GM03348 (cell line): Measurements from ENCODE around the gene SDC4.
A peak's percentile ranks its signal among the peaks of the same experiment; 100 is the strongest.

Experiments used
- DNase-seq: peaks from one replicate; pipeline ENCODE4 v3.0.0; 2012; ENCODE audit warnings: low spot score

Gene SDC4, protein sequence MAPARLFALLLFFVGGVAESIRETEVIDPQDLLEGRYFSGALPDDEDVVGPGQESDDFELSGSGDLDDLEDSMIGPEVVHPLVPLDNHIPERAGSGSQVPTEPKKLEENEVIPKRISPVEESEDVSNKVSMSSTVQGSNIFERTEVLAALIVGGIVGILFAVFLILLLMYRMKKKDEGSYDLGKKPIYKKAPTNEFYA

DNA sequence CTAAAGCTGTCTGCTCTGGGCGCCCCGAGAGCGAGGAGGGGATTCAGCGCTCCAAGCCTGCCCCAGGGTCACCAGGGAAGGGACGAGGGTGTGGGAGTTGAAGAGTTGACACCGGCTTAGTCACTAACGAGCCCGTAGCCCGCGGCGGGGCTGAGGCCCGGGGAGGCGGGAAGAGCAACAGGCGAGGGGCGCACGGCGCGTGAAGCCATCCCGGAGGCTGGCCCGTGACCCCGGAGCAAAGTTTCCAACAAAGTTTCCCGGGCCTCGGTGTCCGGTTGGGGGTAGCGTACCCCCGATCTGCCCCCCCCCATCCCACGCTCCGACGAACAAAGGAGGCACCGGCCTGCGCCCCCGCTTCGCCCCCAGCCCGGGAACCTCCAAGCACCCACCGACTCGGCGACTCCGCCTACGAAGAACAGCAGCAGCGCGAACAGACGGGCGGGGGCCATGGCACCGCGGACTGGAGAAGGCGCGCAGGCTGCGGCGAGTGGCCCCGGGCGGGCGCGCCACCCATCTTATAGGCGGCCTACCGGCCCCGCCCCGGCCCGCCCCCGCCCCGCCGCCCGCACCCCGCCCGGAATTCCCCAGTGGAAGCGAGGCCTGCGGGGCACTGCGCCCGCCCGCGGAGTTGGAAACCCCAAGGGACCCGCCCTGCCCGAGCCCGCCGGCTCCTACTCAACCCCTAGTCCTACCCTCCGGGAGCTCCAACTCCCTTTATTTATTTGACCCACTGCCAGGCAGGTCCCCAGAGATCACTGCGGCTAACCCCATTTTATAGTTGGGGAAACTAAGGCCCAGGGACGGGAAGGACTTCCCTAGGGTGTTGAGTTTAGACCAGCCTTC is at the start of gene SDC4:
TSS of gene SDC4 (minus strand) at position 489 of the 843 bp plus-strand sequence. CDS start at position 449, 40 bp downstream.
- DNase-seq = peak; percentile 94

DNA sequence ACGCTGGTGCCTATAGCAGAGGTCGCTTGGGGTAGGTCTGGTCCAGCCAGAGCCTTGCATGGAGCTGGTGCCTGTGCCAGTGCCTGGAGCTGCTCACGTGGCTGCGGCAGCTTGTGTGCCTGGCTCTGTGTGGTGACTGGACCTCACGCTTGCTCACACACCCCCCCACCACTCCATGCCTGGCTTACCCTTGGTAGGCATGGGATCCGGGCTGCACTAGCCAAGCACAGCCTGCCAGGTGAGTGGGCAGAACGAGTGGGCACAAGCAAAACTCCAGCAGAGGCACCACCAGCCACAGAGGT is 46.8 kb upstream of the SDC4 start:
- DNase-seq = no peak

DNA sequence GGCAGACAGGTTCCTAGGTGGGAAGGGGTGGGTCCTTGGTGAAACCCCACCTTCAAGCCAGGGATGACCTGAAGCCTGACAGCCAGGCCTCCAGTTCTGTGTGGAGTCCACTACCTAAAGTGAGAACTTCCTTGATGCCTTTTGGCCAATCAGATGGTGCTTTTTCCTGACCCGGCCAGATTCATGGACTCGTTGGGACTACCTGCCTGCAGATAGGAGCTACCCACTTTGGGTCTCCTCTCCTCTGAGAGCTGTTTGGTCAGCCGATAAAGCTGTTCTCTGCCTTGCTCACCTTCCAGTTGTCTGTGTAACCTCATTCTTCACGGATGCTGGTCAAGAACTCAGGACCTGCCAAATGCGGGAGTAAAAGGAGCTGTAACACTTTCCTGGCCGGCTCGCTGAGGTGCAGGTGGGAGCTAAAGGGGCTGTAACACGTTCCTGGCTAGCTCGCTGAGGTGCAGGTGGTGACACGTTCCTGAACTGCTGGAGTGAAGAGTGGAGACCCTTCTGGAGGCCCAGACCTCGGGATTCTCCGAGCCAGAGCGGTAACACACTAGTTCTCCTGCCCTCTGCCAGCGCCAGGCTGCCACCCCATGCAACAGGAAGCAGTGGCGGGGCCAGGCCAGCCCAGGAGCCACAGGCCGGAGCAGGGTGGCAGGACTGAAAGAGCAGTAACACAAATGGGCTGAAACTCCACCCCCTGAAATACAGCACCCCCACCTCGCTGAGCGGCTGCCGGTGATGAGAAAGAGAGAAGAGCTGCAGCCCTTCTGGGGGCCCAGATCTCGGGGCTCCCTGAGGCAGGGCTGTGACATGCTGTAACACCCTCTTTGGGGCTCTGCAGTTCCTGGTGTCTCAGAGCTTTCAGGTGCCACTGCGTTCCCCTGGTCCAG is 46.2 kb upstream of the SDC4 start:
- DNase-seq = no peak

DNA sequence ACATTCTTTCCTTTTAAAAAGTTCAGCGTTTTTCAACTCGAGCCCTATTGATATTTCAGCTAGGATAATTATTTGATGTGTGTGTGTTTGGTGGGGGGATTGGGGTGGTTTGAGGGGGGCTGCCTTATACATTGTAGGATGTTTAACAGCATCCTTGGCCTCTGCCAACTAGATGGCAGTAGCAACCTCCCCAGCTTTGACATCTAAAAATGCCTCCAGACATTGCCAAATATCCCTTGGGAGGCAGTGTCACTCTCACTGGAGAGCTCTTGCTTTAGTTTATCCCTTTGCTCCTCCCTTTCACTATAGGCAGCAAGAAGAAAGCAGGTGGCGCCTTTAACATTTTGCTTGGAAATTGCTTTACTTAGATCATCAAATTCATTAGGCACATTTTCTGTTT is 44.5 kb upstream of the SDC4 start:
- no peak for DNase-seq

DNA sequence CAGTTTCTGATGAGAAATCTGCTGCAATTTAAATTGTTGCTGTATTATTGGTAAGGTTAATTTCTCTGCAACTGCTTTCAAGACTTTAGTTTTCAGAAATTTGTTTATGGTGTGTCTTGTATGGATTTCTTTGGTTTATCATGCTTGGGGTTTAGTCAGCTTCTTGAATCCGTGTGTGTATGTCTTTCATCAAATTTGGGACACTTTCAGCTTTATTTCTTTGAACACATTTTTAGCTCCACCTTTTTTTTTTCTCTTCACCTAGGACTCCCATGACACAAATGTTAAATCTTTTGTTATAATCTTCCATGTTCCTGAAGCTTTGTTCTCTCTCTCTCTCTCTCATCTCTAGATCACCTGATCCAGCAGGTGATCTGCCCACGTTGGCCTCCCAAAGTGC is 43.3 kb upstream of the SDC4 start:
- DNase-seq = no peak

DNA sequence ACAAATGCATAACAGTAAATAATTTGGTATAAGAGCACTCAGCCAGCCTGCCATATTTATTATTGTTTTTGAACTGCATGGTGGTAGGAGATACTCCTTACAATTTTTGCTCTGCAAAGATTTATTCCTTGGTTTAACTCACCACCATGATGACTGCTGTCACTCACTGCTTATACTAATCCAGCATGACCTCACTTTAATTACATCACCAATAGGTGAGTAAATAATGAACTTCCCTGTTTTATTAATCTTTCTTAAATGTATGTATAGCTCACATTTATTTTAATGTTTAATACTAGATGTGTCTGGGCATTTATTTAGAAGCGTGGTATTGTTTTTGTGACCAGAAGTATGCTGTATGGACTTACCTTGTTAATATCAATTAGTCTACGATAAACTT is 42.7 kb upstream of the SDC4 start:
- no peak for DNase-seq

DNA sequence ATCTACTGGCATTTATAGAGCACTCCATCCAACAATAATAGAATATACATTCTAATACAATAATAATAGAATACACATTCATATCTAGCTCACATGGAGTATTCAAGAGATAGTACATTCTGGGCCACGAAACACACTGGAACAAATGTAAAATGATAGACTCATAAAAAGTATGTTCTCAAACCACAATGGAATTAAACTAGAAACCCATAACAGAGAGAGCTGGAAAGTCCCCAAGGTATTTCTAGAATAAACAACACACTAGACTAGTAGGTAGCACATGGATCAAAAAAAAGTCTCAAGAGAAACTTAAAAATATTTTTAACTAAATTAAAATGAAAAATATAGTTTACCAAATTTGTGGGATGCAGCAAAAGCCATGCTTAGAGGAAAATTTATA is 39.0 kb upstream of the SDC4 start:
- DNase-seq = no peak

DNA sequence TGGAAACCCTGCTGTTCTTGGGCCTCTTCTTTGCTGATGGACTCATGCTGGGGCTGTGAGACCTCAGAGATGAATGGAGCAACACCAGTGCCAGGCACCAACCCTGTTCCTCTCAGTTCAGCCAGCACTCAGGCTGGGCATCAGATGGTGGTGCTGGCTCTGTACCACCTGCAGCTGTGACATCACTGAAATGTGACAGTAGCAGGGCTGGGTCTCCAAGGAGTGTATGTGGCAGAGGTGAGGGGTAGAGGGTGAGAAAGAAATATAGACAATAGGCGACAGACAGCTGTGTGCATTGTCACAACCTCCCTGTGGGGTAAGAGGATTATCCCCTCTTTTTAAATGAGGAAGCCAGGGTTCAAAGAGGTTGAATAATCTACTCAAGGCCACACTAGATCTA is 30.0 kb upstream of the SDC4 start, which contains the start of gene TP53TG5:
TSS of gene TP53TG5 (minus strand) at position 135 of the 400 bp plus-strand sequence. CDS start at position 46, 89 bp downstream.
- no peak for DNase-seq

DNA sequence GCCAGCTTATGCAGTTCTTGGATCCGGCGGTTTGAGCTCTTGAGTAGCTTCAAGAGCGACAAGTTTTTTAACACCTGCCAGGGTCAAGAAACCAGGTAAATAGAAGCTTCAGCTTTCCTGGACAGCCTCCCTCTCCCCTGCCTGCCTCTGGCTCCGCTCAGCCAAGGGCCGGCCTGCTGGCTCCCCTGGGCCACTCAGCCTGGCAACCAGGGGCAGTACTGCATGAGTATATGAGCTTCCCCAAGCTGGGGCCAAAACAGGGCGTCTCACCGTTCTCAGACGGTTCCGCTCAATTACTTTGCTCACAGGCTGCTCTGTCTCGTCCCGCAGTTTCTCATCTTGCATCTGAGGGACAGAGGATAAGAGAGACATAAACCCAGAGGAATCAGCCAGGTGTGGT is 29.0 kb upstream of the SDC4 start:
- DNase-seq = no peak

DNA sequence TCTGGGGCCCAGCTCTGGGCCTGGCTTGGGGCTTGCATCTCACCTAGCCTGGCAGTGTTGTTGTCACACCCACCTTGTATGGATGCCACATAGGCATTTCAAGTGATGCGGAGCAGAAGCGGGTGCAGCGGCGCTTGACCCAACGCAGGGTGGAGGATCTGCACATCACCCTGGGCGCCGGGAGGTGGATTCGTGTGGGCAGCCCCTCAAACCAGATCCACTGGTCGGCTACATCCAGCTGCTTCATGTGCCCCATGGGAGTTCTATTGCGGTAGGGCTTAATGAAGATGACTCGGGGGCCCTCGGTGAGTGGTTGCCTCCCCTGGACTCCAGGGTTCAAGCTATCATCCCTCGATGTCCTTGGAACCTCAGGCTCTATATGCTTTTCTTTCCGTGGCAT is 26.7 kb upstream of the SDC4 start:
- no peak for DNase-seq

DNA sequence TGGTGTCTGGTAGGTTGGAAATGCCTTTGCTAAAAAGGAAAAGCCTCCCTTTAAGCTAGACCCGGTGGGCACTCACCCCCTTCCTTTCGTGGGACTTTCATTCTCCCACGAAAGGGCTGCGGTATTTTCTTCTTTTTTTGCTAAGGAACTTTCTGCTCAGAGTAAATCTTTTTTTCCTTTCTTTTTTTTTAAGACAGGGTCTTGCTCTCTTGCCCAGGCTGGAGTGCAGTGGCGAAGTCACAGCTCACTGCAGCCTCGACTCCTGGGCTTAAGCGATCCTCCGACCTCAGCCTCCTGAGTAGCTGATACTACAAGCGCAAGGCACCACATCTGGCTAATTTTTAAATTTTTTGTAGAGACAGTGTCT is 25.9 kb upstream of the SDC4 start:
- DNase-seq = no peak

DNA sequence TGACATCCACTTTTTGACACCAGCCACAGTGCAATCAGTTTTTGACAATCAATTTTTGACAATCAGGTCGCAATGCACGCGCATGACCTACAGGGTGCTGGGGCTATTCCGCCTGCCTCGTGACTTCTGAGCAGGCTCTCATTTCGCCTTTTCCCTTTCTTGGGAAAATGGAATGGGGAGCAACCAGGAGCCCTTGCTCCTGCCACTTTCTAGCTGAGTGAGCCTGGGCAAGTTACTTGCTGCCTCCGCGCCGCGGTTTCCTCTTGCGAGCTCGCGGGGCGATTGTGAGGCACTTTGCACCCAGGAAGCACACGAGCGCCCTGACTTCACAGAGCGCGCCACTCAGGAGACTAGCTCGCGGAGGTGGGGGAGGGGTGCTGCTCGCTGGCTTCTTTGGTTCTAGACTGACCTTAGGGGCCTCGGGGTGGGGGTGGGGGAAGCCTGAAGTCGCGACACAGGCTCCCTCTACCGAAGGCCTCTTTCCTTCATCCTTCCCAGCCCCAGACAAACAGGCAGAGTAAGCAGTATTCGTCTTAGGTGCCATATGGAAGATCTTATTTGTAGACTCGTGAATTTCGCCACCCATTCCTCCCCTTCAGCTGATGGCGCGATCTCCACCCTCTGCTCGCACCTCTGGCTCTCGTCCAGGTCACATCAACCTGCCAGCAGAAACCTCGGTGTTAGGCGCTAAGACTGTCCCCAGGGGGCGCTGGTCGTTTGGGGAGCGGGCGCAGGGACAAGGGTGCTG is 25.3 kb upstream of the SDC4 start:
- DNase-seq = peak; percentile 90

DNA sequence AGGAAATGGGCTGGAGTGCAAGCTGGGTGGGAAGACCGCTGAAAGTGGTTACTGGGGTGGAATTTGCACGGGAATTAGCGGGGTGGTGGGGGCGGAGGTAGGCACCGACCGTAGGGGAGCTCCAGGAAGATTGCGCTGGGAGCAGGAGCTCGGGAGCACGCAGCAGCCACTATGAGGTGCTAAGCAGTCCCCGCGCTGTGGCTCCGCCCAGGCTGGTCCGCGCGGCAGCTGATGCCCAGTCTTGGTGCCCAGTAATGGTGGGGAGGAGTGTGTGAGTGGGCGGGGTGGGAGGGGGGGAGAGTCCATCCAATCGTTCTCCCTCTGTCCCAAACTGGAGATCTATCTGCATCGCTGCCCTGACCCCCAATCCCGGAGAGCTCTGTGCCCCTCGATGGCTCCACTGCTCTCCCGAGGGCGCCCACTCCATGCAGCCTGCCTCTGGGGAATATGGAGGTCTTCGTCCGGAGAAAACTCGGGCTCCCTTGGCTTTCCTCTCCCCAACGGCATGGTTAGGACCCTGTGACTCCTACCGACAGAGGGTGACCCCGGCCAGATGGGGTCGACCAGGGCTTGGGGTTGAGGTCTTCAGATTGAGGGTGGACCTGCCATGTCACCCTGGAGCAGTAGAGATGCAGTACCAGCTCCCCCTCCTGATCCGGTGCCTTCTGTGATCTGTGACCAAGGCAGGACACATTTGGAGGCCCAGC is 24.6 kb upstream of the SDC4 start:
- DNase-seq = no peak

DNA sequence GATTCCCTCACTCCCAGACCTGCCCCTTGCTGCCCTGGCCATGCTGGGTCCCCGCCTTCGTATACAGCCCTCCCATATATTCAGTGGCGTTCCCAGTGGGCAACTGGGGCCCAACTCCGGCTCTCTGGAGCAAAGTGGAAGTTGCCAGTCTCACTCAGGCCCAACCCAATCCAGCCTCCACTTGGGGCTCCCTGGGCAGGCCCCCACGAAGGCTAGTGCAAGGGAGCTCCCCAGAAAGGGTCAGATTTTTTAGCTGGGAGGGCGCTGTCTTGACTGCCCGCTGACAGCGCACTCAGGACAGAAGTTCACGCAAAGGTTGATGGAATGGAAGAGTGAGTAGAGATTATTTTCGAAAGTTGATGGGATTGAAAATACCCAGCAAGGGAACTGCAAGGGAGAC is 24.0 kb upstream of the SDC4 start:
- no peak for DNase-seq

DNA sequence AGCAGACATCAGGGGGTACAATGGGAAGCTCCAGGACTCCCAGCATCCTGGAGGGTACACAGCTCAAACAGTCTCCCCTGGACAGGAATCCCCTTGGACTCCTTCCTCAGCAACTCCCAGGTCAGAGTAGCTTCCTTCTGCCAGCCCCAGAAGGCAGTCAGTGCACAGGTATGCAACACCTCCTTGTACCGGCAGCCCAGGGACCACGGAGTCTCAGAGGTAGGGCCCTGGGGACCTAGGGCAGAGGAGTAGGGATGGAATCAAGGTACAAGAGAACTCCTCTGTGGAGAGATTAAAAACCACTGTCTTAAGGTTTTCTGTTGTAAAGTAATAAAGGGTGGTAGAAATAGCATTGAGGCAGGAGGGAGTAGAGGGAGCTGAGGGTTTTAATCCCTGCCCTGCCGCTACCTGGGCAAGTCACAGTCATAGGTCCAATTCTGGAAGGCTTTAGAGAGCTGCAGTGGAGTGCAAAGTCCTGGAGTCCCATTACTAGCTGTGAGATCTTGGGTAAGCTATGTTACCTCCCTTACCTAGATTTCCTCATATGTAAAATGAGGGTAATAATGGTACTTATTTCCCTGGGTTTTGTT is 22.4 kb upstream of the SDC4 start:
- no peak for DNase-seq

DNA sequence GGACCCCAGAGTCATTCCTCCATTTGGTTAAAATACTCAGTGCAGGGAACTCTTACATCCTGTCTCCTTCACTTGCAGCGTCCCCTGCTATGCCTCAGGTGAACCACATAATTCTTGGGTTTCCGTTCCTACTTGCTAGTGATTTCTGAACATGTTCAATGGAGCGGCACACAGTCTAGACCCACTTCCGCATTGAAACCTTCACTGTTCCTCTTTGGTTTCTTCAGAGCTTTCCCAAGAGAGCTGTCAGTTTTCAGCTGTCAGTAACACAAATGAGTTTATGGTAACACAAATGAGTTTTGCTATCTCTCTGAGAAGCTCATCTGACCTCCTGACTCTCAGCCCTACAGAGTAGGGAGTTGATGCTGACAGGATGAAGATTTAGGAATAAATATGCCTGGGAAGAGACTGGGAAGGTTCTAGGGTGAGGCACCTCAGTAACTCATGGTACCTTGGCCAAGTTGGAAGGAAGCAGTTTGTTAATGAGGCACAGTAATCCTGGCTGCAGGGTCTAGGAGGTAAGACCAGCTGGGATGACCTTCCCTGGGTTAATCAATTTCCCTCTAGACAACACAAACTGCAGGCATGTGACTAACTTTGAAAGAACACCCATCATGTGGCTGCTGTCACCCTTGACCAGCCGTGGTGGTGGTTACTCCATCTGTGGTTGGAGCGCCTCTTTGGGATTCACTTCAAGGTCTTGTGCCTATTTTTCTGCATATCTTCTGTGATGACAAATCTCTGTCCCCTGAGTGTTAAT is 20.2 kb upstream of the SDC4 start:
- no peak for DNase-seq

DNA sequence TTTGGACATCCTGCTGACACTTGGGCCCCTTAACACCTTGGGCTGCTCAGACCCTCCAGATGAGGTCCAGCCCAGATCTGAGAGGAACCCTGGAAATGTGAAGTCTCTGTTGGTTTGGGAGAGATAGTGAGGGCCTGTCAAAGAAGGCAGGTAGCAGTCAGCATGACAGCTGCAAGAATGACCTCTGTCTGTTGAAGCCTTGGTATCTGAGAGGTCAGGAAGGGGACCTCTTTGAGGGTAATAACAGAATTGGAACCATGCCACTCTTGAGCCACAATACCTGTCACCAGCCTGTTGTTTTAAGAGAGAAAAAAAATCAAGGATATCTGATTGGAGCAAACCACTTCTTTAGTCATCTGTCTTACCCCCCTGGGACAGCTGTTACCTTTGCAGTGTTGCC is 18.9 kb upstream of the SDC4 start:
- DNase-seq = no peak

DNA sequence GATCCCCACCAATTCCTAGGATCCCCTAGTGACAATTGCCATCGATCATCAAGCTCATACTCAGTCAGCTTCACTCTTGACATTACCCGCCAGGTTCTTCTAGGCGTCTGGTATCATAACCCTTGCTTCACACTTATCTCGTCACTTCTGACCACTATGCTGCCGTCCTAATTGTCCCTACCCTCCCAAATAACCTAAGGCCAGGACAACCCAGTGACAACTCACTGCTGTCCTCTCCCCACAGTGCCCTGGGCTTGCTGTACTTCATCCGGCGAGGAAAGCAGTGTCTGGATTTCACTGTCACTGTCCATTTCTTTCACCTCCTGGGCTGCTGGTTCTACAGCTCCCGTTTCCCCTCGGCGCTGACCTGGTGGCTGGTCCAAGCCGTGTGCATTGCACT is 18.4 kb upstream of the SDC4 start:
- no peak for DNase-seq

DNA sequence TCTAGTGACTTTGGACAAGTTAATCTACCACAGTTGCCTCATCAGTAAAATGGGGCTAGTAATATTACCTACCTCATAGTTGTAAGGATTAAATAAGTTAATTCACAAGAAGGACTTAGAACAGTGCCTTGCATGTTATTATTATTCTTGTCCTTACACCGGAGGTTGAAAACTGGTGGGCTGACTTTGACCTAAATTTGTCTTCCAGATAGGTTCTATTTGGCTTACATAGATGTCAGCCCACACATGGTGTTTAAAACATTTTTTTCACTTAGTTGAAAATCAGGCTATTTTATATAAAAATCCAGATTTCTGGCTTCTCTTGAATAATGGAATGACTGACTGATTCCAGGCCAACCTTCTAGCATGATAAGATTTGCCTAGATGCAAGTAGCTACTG is 18.0 kb upstream of the SDC4 start:
- DNase-seq = no peak

DNA sequence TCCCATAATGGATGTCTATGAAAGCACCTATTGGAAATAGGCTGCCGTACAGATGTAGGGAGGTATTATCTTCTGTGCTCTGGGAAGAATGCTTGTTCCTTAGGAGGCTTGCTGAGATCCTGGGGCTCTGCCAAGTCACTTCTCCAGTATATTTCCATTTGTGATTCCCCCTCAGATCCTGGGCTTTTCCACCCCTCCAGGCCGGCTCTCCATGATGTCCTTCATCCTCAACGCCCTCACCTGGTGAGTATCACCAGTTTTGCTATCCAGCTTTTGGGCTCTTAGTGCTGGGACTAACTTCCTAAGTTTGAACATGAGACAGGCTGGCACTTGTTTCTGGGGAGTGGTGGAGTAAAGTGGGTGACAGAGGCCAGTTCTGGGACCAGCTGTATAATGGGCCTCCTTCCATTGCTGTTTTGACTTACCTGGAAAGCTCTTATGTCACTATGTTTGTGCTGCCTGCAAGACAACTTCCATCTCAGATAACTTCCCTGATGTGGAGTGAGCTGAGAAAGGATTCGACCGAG is 17.3 kb upstream of the SDC4 start:
- DNase-seq = no peak
